GM19240 (cell line): ENCODE results near the gene PRKN.

Experiments used
- DNase-seq: peaks from one replicate; pipeline ENCODE4 v3.0.0; 2011; ENCODE audit warnings: low spot score; ENCODE audit not compliant: insufficient read length

Gene PRKN

DNA sequence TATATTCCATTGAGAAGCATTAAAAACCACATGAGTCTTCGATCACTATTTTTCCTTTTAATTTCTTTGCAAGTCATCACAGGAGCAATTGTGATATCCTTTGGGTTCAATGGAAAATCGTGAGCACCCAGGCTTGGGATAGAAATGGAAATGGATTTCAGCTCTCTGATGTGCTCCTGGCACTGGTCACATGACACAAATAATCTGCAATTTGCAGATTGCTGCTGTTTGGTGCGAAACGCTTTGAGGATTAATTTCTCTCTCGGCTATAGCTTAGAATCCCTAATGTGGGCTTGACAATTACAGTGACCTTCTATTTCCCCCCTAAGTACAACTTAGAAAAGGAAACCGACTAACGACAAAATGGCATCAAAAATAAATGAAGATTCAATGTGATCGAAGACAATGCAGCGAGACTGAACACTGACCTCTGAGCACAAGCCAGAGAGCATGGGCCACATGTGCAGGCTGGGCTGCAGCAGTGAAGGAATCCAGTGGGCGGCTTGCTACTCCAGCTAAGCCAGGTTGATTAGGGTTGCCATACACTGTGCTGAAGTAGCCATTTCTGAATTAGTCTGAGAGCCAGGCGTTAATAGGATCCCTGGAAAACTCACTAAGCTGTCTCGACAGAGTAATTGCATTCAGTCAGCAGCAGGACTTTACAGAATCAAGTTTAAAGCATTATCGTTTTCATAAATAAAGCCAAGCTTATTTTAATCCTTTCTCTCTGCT is 1151.9 kb downstream of the PRKN start:
- no peak for DNase-seq

DNA sequence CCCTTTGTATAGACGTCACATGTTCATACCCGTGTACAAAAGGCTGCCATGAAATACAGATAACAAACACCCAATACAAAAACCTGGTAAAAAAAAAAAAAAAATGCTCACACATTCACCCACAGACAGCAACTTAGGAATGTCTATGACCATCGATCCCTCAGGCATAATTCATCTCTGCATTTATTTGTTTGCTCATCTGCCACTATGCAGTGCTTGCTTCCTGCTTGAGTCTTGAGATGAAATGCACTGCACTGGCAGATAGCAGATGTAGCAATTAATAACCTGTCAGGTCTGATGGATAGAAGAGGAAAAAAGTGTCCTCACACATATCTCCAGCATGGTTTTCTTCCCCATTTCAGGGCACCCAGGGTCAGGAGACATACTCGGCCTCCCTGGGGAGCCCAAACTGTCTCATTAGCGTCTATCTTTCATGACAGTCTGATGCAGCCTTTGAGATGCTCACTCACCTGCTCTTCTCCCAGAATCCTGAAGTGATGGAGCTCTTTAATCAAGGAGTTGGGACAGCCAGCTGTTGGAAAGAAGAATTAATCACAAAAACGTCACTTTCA is 1158.6 kb downstream of the PRKN start:
- DNase-seq = no peak

DNA sequence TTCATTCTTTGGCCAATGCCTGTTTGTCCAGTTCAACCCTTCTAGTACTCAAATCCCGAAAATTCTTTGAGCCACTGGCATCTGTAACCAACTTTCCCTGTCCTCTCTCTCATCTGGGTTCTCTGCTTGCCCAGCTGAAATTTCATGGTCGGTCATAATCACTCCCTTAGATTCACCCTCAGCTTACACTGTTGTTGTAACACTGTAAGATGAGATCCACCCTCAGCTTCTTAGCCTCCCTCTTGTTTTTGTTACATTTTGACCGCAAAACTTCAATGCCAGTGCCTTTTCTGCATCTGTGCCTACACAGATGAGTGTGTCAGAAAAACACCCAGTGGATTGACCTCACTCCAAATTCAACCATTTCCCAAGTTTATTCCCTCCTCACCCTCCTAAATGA is 1162.6 kb downstream of the PRKN start:
- DNase-seq = no peak

DNA sequence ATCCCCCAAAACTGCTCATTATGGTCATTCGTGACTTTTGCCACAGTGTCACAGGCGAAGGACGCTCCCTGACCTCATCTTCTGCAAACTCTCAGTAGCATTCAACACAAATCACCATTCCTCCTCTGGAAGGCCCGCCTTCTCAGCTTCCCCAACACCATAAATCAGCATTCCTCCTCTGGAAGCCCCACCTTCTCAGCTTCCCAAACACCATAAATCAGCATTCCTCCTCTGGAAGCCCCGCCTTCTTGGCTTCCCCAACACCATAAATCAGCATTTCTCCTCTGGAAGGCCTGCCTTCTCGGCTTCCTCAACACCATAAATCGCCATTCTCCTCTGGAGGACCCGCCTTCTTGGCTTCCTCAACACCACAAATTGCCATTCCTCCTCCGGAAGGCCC is 1165.7 kb downstream of the PRKN start:
- no peak for DNase-seq

DNA sequence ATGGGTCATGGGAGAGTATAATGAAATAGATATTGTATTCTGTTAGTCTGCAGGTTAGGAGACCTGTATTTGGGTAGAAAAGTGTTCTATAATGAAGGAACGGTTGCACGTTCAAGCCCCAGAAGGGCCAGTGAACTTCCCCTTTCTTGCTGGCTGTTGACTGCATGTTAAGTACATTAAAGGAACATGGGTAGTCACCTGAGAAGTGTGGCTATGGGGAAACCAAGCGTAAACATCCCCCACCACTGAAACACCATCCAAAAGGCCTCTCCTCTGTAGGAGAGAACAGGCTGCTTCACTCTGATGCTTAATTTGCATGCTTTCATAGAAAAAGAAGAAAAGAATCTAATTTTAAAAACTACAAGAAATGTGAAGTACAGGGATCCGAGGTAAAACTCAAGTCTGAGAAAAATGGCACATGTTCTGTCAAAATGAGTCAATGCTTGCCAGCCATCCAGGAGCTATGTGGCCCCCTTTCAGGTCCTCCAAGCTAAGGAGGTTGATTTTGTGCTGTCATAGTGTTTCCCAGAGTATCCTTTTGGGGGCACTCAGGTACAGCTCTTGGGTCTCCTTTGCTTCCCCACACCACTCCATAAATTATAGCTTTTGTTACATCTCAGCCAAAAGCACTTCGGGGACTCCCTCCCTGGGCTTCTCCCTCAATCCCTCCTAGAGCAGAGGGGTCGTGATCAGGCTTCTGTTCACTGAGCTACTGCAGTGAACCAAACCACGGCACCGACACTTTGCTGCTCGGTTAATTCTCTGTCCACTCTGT is 1170.0 kb downstream of the PRKN start:
- no peak for DNase-seq

DNA sequence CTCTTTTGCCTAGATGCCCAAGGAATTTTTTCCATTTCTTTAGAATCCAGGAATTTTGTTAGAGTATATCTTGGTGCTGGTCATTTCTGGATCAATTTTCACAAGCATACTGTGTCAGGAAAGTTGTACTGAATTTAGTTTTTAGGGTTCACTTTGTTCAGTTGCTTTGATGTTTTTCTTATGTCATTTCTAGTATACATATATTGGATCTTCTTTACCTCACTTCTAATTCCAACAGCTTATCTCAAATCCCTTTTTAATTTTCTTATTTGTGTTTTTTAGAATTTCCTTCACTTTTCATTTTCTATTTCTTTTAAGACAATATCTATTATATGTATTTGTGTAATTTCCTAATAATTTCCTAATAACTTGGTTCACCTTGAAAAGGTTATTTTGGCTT is 1172.7 kb downstream of the PRKN start:
- no peak for DNase-seq

DNA sequence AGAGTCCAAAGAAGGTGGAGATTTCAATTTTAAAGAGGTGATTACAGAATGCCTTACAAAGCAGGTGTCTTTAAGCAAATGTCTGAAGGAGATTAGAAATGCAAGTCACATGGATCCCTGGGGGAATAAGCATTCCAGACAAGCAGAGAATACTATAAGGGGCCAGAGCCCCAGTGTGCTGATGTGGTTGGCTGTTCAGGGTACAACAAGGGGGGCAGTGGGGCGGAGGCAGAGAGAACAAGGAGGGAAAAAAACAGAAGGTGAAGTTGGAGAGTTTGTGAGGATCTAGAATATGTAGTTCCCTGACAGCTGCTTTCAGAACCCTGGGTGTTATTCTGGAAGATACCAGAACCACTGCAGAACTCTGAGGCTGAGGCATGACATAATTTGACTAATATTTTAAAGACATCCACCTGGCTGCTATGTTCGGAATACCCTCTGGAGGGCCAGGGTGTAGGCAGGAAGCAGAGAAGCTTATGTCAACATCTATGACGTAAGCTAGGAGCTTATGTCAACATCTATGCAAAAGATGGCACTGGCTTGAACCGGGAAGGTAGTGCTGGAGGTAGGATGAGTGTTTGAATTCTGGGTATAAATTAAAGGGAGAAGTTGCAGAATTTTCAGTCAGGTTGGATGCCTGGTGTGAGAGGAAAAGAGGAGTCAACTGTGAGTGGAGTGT is 1177.5 kb downstream of the PRKN start:
- no peak for DNase-seq

DNA sequence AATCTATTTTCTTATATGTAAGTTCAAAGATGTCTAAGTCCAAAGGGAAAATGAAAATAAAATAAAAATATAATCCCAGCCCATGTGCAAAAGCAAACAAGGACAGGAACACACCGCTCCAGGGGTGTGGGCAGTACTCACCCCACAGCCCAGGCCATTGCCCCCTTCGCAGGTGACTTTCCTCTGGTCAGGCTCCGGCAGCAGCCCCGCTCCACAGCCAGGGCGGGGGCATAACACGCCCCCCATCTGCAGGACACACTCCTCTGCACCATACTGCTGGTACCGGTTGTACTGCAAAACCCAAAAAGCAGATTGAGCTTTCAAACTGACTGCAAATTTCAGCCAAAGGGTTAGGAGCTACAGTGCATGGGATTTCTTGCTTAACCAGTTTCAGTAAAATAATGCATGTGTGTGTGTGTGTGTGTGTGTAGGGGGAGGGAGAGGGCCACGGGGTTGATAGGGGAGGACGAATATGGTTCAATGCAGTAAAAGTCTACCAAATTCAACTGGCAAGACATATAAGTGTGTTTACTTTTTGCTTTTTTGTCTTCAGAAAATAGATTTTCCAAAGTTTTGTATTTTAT is 1178.8 kb downstream of the PRKN start:
- no peak for DNase-seq

DNA sequence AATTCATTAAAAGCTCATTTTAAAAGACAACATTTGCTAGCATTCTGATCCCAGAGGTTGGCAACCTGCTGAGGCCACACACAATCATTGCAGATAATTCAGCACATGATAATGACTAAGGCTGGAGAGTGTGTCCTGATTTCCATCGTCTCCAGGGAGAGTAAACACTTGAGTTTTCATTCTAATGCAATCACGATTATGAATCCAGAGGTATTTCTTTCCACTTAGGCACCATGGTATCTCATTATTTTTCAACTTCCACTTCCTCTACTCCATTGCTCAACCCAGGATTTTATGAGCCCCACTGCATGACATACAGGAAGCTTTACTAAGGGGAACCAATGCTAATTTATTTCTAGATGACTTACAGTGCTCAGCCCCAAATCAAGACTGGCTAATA is 1179.9 kb downstream of the PRKN start:
- DNase-seq = no peak

DNA sequence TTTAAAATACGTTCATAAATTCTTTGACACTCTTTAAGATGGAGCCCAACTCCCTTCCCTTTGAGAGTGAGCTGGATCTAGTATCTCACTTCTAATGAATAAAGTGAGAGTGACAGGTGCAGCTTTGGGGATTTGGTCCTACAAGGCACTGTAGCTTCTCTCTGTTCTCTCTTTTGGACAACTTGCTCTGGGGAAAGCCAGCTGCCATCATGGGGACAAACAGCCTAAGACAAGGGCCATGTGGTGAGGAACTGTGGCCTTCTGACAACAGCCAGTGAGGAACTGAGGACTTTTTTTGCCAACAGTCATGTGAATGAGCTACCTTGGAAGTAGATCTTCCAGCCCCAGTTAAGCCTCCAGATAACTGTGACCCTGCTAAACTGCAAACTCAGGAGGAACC is 1180.9 kb downstream of the PRKN start:
- no peak for DNase-seq

DNA sequence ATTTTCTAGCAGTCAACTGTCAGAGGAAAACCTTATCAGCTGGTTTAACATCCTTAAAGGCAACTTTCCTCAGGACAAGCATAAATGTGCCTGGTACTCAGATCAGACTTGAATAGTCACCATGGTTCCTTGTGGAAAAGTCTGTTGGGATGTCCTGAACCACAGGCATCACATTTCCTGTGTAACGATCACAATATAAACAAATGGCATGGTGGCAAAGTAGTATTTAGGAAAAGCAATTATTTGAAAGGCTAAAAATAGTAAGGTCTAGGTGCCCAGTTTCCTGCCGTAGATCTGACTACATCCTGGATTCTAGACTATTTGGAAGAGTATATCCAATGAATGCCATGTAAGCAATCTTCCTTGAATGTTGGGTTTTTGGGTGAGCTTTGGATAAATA is 1181.8 kb downstream of the PRKN start:
- DNase-seq = no peak

DNA sequence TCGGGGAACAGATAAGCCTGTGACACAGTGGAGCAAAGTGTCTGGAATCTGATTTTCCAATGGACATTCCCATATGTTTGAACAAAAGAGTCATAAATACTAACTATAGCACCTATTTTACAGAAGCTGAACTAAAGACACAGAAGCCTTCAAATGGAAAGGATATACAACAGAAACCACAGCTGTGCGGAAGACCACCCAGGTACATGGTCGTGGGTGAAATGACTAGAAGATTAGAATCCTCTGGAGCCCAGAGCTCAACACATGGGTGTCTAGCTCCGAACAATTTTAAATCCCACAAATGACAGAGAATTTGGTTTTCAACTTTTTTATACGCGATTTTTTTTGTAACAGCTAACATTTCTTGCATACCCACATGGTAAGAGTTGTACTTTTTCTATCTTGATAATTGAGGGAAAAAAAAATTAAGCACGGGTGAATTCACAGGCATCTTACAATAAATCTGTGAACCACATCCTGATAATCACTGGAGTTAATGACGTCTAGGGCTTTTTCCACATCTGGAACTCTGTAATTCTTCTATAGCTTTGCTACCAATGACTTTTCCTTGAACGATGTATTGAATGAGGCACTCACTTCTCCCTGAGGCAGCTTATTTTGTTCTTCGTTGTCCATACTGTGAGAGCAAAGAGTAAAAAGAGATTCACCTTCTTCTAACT is 1182.6 kb downstream of the PRKN start:
- DNase-seq = no peak

DNA sequence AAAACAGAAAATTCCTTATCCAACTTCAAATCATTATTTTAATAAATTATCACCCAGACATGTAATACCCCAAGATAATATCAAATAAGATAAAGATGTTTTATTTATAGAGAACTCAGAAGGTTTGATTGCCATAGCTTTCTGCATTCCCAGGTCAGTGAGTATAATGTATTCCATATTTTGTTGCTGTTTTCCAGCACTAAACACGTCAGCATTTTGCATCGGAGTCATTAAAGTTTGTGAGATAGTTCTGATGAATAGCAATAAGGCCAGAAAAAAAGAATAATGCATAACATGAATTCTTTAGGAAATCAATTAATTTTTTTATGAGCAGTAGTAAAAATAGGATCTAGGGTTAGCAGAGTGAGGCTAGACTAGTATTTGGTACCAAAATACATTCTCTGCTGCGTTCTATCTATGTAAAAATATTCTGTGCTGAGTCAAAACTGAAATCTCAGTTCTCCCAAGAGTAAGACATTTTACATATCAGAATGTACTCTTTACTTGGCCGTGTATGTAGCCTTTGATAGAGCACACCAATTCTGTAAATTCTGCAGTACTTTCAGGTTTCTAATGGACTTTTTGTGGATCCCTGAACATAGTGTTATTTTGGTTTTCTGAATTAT is 1183.8 kb downstream of the PRKN start:
- no peak for DNase-seq

DNA sequence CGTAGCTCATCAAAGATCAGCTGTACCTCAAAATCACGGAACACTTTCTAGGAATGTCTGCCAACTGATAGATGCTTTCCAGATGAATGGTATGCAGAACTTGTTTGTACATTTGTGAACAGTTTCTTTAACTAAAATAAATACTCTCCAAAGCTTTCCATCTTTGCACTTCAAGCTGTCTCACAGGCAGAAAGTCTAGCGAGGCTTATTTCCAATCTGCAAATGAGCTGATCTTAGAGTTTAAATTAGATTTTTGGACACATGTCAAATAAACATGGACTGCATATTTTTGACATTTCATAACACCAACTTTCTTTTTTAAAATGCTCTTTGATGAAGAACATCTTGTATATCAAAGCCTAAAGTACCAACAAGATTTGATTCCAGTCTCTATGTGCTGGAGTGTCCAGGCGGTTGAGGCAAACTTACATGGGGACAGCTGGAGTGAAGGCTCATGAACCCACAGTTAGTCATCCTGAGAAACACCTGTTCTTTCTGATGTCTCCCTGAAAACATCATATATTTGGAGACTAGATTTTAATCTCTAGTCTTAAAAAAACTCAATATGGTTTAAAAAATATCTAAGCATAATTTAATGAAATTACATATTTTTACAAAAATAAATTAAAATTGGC is 1185.1 kb downstream of the PRKN start:
- DNase-seq = no peak

DNA sequence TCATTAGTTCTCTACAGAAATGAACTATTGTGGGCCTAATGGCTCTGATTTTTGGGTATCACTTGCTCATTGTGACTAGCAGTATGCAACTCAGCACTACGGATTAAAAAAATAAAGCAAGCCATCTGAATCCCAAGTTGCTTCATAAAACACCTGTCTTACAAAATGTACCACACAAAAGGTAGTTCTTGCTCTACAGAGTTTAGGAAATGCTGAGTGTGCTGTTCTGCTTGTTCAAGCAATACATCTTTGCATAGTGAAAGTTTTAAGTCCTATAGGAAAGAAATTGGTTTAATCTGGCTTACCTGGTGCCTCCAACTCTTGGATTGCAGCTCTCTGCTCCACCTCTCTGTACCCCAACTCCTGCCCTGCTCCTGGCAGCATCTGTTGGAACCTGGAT is 1187.0 kb downstream of the PRKN start:
- DNase-seq = no peak

DNA sequence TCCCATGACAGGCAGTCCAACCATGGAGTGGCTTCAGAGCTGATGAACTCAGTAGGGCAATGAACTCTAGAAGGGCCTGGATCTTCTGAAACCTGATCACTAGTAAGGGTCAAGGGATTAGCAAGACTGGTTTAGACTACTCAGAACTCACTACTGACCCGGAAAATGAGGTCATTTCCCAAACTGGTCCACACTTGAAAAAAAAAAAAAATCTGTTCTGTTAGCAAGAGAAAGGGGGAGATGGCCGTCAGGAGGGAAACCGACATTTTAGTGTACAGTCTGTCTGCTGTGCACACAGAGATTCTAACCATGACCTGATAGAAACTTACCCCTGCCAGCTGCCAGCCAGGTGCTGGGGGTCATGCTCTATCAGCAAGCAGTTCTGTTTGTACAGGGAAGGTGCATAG is 1191.3 kb downstream of the PRKN start:
- no peak for DNase-seq

DNA sequence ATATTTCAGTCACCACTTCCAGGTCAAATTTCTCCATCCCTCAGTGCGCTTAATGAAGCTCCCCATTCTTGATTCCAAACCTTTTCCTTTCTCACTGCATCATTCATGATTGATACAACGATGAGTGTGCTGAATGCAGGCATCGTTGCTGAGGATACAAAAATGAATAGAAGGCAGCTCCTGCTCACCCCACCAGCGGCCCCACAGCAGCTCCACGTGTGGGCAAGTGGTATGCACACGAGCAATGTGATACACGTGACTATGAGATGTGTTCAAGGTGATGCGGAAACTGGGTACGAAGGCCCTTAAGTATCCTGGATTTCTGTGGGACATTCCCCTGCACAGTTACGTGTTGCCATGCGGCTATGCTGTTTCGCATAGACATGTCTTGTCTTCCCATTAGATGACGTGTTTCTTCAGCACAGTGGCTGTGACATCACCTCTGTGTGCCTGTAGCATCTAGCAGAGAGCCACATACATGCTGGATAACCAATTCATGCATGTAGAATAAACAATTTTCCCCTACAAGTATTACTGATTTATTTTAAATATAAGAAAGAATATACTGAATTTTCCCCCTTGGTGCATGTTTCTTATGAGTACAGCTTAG is 1193.2 kb downstream of the PRKN start:
- DNase-seq = no peak

DNA sequence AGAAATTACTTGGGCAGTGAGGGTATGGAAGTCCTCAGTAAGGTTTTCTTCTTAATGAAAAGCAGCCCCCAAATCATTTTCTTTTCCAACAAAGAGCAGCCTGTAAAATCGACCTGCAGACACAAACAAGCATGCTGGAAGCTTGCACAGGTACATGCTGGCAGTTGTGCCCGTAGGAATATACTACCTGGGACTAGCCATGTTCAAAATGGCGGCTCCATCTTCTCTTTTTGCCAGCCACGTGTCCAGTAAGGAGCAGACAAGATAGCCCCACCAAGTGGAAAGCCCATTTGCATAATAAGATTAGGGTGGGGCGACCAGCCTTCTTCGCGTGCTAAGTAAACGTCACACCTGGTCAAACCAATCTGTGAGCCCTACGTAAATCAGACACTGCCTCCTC is 1194.3 kb downstream of the PRKN start:
- no peak for DNase-seq

DNA sequence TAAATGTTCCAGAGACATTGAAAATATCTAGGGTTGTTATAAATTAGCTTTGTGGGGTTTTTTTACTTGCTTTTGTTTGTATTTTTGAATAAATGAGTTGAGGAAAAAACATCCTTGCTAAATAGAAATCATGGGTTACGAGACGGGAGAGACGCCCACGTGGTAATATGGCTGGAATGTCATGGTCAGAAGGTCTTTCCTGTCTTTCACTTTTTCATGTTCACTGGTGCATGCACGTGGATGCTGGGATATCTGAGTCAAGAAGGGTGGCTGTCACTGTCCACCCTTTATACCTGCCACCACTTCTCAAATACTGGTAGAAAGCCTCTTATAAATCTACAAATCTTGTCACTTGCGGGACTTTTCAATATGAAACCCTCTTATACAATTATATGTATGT is 1195.0 kb downstream of the PRKN start:
- DNase-seq = no peak

DNA sequence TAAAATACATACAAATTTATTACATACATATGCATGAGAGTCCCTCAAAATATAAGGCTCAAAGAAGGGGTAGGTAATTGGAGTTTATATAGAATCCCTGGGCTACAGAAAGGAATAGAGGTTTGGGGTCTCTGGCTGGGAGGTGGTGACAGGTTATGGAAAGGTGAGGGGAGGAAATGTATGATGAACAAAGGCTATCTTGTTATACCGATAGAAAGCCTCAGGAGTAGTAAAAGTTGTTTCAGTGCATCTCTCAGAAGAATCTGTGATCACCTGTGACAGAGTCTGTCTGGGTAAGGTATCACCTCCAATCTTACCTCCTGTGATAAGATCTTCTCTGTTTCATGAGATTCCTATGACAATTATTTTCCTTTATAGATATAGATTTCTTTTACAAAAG is 1200.8 kb downstream of the PRKN start:
- no peak for DNase-seq
